Measurements from ENCODE around the gene KCNQ1.

The KCNQ1 gene

GRCh38 chr11:2579315-2580060, 134.7 kb downstream of the KCNQ1 start:
- no peak for DNase-seq (ENCODE audit: low read depth, low spot score)

- no peak for DNase-seq (ENCODE audit: low read depth, low spot score)
Observed at GRCh38 chr11:2580061-2580421, 135.2 kb downstream of the KCNQ1 start.

- no peak for DNase-seq (ENCODE audit: low read depth, low spot score)
Observed at GRCh38 chr11:2580571-2581001, 135.8 kb downstream of the KCNQ1 start.

- no peak for DNase-seq (ENCODE audit: low read depth, low spot score)
Observed at GRCh38 chr11:2581151-2581930, 136.5 kb downstream of the KCNQ1 start.

GRCh38 chr11:2581931-2582350, 137.1 kb downstream of the KCNQ1 start:
- DNase-seq (ENCODE audit: low read depth, low spot score): no peak

GRCh38 chr11:2582351-2582945, 137.6 kb downstream of the KCNQ1 start:
- DNase-seq (ENCODE audit: low read depth, low spot score): no peak

- DNase-seq (ENCODE audit: low read depth, low spot score): no peak
Observed at GRCh38 chr11:2582946-2583604, 138.3 kb downstream of the KCNQ1 start.

- no peak for DNase-seq (ENCODE audit: low read depth, low spot score)
Observed at GRCh38 chr11:2583605-2583958, 138.8 kb downstream of the KCNQ1 start.

- DNase-seq (ENCODE audit: low read depth, low spot score): no peak
Observed at GRCh38 chr11:2584434-2584811, 139.6 kb downstream of the KCNQ1 start.

- no peak for DNase-seq (ENCODE audit: low read depth, low spot score)
Observed at GRCh38 chr11:2584812-2585565, 140.2 kb downstream of the KCNQ1 start.

GRCh38 chr11:2585566-2586086, 140.8 kb downstream of the KCNQ1 start:
- no peak for DNase-seq (ENCODE audit: low read depth, low spot score)

GRCh38 chr11:2586087-2586792, 141.4 kb downstream of the KCNQ1 start:
- no peak for DNase-seq (ENCODE audit: low read depth, low spot score)

GRCh38 chr11:2586793-2587131, 142.0 kb downstream of the KCNQ1 start:
- DNase-seq (ENCODE audit: low read depth, low spot score): no peak

GRCh38 chr11:2587132-2587930, 142.5 kb downstream of the KCNQ1 start:
- DNase-seq (ENCODE audit: low read depth, low spot score): no peak

- DNase-seq (ENCODE audit: low read depth, low spot score): no peak
Observed at GRCh38 chr11:2587976-2588748, 143.4 kb downstream of the KCNQ1 start.

- no peak for DNase-seq (ENCODE audit: low read depth, low spot score)
Observed at GRCh38 chr11:2588809-2589537, 144.2 kb downstream of the KCNQ1 start.

GRCh38 chr11:2589538-2589934, 144.7 kb downstream of the KCNQ1 start:
- no peak for DNase-seq (ENCODE audit: low read depth, low spot score)

- no peak for DNase-seq (ENCODE audit: low read depth, low spot score)
Observed at GRCh38 chr11:2590131-2590964, 145.5 kb downstream of the KCNQ1 start.

Data from iPS DF 19.7 (cell line).